ENCODE results near the gene CACNG6. TPM values are rescaled to one million over a fixed set of nuclear protein-coding genes. Genes with fewer than 3 reads are reported as not detected.
A peak's percentile ranks its signal among the peaks of the same experiment; 100 is the strongest.

The CACNG6 gene
- total and polyA plus RNA-seq, 2 of the 13 experiments (the other 11 are each of a cell fraction or from before 2014, with no cell fraction given) = not detected

DNA sequence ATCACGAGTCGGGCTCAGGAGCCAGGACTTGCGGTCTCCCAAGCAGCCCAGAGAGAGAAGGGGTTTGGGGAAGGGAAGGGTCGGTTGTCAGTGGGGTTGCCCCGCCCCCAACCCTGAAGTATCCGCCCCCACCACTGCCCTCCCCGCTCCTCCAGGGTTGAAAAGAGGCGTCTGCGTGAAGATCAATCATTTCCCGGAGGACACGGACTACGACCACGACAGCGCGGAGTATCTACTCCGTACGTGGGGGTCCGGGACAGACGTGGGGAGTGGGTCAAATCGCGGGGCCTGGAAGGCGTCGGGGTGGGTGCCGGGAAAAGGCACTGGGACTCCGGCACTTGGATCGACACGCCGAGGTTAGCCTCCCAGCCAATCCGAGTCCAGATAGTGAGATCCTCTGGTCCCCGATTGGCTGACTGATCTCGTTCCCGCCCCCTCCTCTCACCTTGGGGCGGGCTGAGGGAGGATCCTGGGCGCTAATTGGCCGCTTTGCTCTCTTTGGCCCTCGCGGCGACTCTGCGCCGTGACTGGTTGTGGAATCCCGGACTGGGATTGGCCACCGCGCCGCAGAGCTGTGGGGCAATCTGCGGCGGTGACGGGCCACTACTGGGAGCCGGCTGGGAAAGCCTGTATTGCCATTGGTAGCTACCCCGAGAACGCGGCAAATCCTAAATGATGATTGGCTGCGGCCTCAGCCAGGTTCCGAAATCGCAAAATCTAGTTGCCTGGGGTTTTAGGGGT, 13.3 kb upstream of the CACNG6 start:
- no peaks in the 10 kb centered on the region for H3K79me2 ChIP-seq (ENCODE audit: insufficient read depth, low read length)
- 0 out of 5 replicates have a peak, but pooled peaks cover 0 to 9% of the 10 kb centered on the region in 2 experiments for H3K27me3 ChIP-seq (ENCODE audit: control insufficient read depth in 1 of 2, insufficient read depth in 2 of 2, low read length in 2 of 2)
- BruUV-seq (replicated peaks) = no TSS peak
- no peak for FAIRE-seq
- in situ Hi-C loops (cut with HindIII; ENCODE audit: extremely low pct_ligation_motif_present, low pct_unique_long_range_greater_than_20kb) (no loop called here), intact Hi-C loops (cut with micrococcal nuclease; ENCODE audit: unreplicated experiment) (no loop called here)
- H2AFZ ChIP-seq (ENCODE audit: low read length) = no peak overlapping the region
- no peaks in the 10 kb centered on the region for H3K36me3 ChIP-seq (replicated peaks in 1 of 2; ENCODE audit: control insufficient read depth in 1 of 2, insufficient read depth in 2 of 2, low read length in 2 of 2)
- no peak overlapping the region for H3K27ac ChIP-seq (ENCODE audit: extremely low read length, insufficient read depth, low read length)
- WGBS (ENCODE audit: low lambda C conversion rate) = 58% methylated on average over 49 of the region's 54 CpGs
- no peak overlapping the region for H3K9ac ChIP-seq (ENCODE audit: insufficient read depth, low read depth, low read length)
- no peak for DNase-seq (ENCODE audit: low spot score)
- TF ChIP-seq MEIS1 (CRISPR knock-in tag; IDR thresholded peaks at IDR 0.05; ENCODE audit: borderline replicate concordance) = no peak
- TF ChIP-seq, protein P1, sequence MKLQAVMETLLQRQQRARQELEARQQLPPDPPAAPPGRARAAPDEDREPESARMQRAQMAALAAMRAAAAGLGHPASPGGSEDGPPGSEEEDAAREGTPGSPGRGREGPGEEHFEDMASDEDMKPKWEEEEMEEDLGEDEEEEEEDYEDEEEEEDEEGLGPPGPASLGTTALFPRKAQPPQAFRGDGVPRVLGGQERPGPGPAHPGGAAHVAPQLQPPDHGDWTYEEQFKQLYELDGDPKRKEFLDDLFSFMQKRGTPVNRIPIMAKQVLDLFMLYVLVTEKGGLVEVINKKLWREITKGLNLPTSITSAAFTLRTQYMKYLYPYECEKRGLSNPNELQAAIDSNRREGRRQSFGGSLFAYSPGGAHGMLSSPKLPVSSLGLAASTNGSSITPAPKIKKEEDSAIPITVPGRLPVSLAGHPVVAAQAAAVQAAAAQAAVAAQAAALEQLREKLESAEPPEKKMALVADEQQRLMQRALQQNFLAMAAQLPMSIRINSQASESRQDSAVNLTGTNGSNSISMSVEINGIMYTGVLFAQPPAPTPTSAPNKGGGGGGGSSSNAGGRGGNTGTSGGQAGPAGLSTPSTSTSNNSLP (IDR thresholded peaks at IDR 0.05; ENCODE audit: low read depth, low read length) = no peak
- TF ChIP-seq NFIC (IDR thresholded peaks at IDR 0.05; ENCODE audit: low read length) = no peak
- TF ChIP-seq NFYC (CRISPR knock-in tag; IDR thresholded peaks at IDR 0.05) = peak; percentile 63; the same call in 1 of the 2 replicates
- no peak for TF ChIP-seq ISL2 (CRISPR knock-in tag; IDR thresholded peaks at IDR 0.05)
- peak; percentile 70 for TF ChIP-seq NFYB (CRISPR knock-in tag; IDR thresholded peaks at IDR 0.05)
- TF ChIP-seq ZNF260 (CRISPR knock-in tag; IDR thresholded peaks at IDR 0.05; ENCODE audit: borderline replicate concordance, low read depth) = no peak
- TF ChIP-seq, protein P2, sequence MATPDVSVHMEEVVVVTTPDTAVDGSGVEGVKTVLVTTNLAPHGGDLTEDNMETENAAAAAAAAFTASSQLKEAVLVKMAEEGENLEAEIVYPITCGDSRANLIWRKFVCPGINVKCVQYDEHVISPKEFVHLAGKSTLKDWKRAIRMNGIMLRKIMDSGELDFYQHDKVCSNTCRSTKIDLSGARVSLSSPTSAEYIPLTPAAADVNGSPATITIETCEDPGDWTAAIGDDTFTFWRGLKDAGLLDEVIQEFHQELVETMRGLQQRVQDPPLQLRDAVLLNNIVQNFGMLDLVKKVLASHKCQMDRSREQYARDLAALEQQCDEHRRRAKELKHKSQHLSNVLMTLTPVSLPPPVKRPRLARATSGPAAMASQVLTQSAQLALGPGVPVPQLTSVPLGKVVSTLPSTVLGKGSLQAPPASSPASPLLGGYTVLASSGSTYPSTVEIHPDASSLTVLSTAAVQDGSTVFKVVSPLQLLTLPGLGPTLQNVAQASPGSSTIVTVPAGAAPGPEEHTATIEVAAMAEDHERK (CRISPR knock-in tag; IDR thresholded peaks at IDR 0.05; ENCODE audit: low read depth) = no peak
- TF ChIP-seq, protein P3, sequence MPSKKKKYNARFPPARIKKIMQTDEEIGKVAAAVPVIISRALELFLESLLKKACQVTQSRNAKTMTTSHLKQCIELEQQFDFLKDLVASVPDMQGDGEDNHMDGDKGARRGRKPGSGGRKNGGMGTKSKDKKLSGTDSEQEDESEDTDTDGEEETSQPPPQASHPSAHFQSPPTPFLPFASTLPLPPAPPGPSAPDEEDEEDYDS (CRISPR knock-in tag; IDR thresholded peaks at IDR 0.05) = no peak
- ATAC-seq = peak; percentile 27; the same call in 1 of the 3 replicates
- no peaks in the 10 kb centered on the region for H4K20me1 ChIP-seq (ENCODE audit: insufficient read depth, low read length)
- no peaks in the 10 kb centered on the region for H3K9me3 ChIP-seq (ENCODE audit: low read length)
- H3K4me2 ChIP-seq (ENCODE audit: low read depth, low read length) = no peak overlapping the region
- no peak overlapping the region for H3K4me3 ChIP-seq (replicated peaks in 1 of 3; ENCODE audit: insufficient read depth in 1 of 3, low read depth in 2 of 3, low read length in 3 of 3)
- ChIA-PET POLR2A (no interaction called here), CTCF (ENCODE audit: low intra/inter-chr PET ratio, low total read pairs) (no interaction called here)
- no peaks in the 10 kb centered on the region for H3K4me1 ChIP-seq (ENCODE audit: insufficient read depth, low read length)

Measured in HepG2 (cell line).